ENCODE measurements around the gene IGSF23.
"Not testable (repeated sequence)": the region's sequence is repeated elsewhere in the genome, so short reads cannot be mapped to it uniquely, and the experiment has no call there.

IGSF23 gene

DNA sequence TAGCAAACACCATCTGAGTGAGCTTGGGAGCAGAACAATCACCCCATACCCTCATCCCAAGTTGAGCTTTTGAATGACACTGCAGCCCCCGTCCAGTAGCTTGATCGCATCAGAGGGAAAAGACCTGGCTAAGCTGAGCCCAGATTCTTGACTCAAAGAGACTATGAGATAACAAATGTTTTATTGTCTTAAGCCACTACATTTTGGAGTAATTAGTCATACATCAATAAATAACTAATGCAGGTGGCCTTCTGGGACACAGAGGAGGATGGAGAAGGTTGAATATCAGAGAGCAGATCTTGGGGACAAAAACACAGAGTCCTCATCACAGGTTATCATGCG, 24.6 kb upstream of the IGSF23 start:
- no peak overlapping the region for H3K27ac ChIP-seq
- TF ChIP-seq, protein P1, sequence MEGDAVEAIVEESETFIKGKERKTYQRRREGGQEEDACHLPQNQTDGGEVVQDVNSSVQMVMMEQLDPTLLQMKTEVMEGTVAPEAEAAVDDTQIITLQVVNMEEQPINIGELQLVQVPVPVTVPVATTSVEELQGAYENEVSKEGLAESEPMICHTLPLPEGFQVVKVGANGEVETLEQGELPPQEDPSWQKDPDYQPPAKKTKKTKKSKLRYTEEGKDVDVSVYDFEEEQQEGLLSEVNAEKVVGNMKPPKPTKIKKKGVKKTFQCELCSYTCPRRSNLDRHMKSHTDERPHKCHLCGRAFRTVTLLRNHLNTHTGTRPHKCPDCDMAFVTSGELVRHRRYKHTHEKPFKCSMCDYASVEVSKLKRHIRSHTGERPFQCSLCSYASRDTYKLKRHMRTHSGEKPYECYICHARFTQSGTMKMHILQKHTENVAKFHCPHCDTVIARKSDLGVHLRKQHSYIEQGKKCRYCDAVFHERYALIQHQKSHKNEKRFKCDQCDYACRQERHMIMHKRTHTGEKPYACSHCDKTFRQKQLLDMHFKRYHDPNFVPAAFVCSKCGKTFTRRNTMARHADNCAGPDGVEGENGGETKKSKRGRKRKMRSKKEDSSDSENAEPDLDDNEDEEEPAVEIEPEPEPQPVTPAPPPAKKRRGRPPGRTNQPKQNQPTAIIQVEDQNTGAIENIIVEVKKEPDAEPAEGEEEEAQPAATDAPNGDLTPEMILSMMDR (IDR thresholded peaks at IDR 0.05): no peak
- no peak for TF ChIP-seq ZFX (IDR thresholded peaks at IDR 0.05; ENCODE audit: borderline replicate concordance)

DNA sequence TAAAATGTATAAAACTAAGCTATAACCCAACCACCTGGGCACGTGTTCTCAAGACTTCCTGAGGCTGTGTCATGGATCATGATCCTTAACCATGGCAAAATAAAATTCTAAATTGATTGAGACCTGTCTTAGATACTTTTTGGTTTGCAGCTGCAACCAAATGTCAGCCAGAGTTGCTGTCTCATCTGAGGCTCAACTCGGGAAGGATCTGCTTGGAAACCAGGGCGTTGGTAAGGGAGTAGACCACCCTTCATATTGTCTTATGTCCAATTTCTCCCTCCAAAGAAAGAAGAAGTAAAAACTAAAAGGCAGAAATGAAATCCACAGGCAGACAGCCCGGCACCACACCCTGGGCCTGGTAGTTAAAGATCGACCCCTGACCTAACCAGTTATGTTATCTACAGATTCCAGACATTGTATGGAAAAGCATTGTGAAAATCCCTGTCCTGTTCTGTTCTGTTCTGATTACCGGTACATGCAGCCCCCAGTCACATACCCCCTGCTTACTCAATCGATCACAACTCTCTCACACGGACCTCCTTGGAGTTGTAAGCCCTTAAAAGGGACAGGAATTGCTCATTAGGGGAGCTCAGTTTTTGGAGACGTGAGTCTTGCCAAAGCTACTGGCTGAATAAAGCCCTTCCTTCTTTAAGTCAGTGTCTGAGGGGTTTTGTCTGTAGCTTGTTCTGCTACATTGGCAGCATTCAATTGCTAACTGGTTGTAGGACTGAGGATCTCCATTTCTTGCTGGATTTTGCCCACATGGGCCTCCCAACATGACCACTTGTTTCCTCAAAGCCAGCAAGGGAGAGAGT, 22.9 kb upstream of the IGSF23 start:
- no peak overlapping the region for H3K27ac ChIP-seq
- no peak for TF ChIP-seq ZFX (IDR thresholded peaks at IDR 0.05; ENCODE audit: borderline replicate concordance)
- TF ChIP-seq, protein P1 (IDR thresholded peaks at IDR 0.05): no peak

DNA sequence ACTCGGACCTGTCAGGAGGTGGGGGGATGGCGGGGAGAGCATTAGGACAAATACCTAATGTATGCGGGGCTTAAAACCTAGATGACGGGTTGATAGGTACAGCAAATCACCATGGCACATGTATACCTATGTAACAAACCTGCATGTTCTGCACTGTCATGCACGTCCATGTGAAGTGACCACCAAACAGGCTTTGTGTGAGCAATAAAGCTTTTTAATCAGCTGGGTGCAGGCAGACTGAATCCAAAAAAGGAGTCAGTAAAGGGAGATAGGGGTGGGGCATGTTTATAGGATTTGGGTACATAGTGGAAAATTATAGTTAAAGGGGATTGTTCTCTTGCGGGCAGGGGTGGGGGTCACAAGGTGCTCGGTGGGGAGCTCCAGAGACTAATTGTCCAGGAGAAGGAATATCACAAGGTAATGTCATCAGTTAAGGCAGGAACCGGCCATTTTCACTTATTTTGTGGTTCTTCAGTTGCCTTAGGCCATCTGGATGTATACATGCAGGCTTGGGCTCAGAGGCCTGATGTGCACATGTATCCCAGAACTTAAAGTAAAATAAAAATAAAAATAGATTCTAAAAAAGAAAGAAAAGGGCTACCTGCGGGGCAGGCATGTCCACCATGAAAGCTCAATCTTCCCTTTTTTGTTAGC, 21.9 kb upstream of the IGSF23 start:
- not testable (repeated sequence) for H3K27ac ChIP-seq

GRCh38 chr19:44592451-44592890, 20.9 kb upstream of the IGSF23 start:
- H3K27ac ChIP-seq: no peak overlapping the region
- TF ChIP-seq ZFX (IDR thresholded peaks at IDR 0.05; ENCODE audit: borderline replicate concordance): no peak
- TF ChIP-seq, protein P1 (IDR thresholded peaks at IDR 0.05): no peak

DNA sequence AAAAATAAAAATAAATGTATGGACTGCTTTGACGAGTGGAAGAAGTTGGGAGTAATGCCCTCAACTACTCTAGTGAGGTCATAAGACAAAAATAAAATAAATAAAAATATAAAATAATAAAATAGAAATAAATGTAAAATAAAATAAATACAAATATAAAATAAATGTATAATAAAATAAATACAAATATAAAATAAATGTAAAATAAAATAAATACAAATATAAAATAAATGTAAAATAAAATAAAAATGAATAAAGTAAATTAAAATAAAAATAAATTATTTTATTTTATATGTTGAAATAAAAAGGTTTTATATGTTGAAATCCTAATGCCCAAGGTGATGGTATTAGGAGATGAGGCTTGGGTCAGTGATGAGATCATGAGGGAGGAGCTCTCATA, 20.1 kb upstream of the IGSF23 start:
- TF ChIP-seq, protein P1 (IDR thresholded peaks at IDR 0.05): no peak
- TF ChIP-seq ZFX (IDR thresholded peaks at IDR 0.05; ENCODE audit: borderline replicate concordance): no peak
- H3K27ac ChIP-seq: no peak overlapping the region

DNA sequence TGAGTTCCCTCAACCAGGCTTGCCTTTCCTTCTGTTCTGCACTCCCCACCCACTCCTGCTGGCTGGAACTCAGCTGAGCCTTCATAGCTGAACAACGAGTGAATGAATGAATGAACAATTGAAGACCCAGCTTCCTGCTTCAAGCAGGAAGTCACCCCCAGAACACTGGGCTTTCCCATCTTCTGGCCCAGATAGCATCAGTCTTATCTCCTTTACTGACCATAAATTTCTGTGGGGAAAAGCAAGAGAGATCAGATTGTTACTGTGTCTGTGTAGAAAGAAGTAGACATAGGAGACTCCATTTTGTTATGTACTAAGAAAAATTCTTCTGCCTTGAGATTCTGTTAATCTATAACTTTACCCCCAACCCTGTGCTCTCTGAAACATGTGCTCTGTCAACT, 19.5 kb upstream of the IGSF23 start:
- H3K27ac ChIP-seq: not testable (repeated sequence)

DNA sequence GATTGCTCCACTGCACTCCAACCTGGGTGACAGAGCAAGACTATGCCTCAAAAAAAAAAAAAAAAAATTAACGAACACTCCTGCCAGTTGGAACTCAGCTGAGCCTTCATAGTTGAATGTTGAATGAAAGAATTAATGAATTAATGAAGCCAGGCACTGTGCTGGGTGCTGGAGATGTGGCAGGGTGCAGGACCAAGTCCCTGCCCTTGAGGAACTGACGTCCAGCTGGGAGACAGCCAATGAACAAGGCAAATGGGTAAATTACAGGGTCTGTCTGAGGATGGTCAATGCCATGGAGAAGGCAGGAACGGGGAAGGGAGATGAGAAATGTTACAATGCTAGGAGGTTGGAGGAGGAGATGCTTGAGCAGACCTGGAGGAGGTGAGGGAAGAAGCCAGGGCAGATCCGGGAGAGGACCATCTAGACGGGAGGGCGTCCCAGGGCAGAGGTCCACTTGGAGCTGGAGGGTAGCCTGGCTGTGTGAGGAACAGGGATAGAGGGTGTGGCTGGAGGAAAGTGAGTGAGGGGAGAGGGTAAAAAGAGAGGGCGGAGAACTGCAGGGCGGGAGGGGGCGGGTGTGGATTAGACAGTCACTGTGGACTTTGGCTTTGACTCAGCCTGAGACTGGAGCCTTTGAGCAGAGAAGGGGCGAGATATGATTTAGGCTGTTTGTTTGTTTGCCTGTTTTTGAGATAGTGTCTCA, 16.8 kb upstream of the IGSF23 start:
- H3K27ac ChIP-seq: no peak overlapping the region
- no peak for TF ChIP-seq ZFX (IDR thresholded peaks at IDR 0.05; ENCODE audit: borderline replicate concordance)
- TF ChIP-seq, protein P1 (IDR thresholded peaks at IDR 0.05): no peak

DNA sequence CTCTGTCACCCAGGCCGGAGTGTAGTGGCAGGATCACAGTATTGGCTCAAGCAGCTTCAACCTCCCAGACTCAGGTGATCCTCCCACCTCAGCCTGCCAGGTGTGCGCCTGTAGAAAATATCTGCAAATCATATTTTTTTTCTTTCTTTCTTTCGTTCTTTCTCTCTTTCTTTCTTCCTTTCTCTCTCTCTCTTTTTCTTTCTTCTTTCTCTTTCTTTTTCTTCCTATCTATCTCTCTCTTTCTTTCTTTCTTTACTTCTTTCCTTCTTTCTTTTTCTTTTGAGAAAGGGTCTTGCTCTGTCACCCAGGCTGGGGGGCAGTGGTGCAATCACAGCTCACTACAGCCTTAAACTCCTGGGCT, 16.3 kb upstream of the IGSF23 start:
- no peak overlapping the region for H3K27ac ChIP-seq
- no peak for TF ChIP-seq ZFX (IDR thresholded peaks at IDR 0.05; ENCODE audit: borderline replicate concordance)
- TF ChIP-seq, protein P1 (IDR thresholded peaks at IDR 0.05): no peak
